ELF-1 (cell line): ENCODE data around the gene VPS13A.

ENCODE experiments used
- DNase-seq: peaks from one replicate; pipeline ENCODE4 v3.0.0-alpha.2; 2016; ENCODE audit warnings: low read depth, low spot score

The VPS13A gene

GRCh38 chr9:77183581-77183980 lies 6.2 kb downstream of the VPS13A start:
- DNase-seq = no peak

GRCh38 chr9:77188242-77188641 lies 10.9 kb downstream of the VPS13A start:
- no peak for DNase-seq

GRCh38 chr9:77194423-77194822 lies 17.1 kb downstream of the VPS13A start:
- no peak for DNase-seq

GRCh38 chr9:77210116-77210515 lies 32.8 kb downstream of the VPS13A start:
- DNase-seq = no peak

- no peak for DNase-seq
Measured at GRCh38 chr9:77211561-77211960, 34.2 kb downstream of the VPS13A start.

- no peak for DNase-seq
Measured at GRCh38 chr9:77212801-77213200, 35.5 kb downstream of the VPS13A start.

- DNase-seq = no peak
Measured at GRCh38 chr9:77215874-77216273, 38.5 kb downstream of the VPS13A start.

GRCh38 chr9:77218612-77219011 lies 41.3 kb downstream of the VPS13A start:
- no peak for DNase-seq

- DNase-seq = no peak
Measured at GRCh38 chr9:77221431-77221830, 44.1 kb downstream of the VPS13A start.

GRCh38 chr9:77224746-77225312 lies 47.5 kb downstream of the VPS13A start:
- DNase-seq = no peak

- no peak for DNase-seq
Measured at GRCh38 chr9:77236693-77237092, 59.4 kb downstream of the VPS13A start.

- no peak for DNase-seq
Measured at GRCh38 chr9:77237896-77238295, 60.6 kb downstream of the VPS13A start.

GRCh38 chr9:77251050-77251449 lies 73.7 kb downstream of the VPS13A start:
- no peak for DNase-seq

- no peak for DNase-seq
Measured at GRCh38 chr9:77257275-77257674, 79.9 kb downstream of the VPS13A start.

GRCh38 chr9:77261605-77262004 lies 84.3 kb downstream of the VPS13A start:
- DNase-seq = no peak

- DNase-seq = peak; percentile 43
Measured at GRCh38 chr9:77267762-77268161, 90.4 kb downstream of the VPS13A start.

- no peak for DNase-seq
Measured at GRCh38 chr9:77271023-77271690, 93.8 kb downstream of the VPS13A start.

GRCh38 chr9:77276799-77277198 lies 99.5 kb downstream of the VPS13A start:
- DNase-seq = no peak

GRCh38 chr9:77277719-77278118 lies 100.4 kb downstream of the VPS13A start:
- no peak for DNase-seq

GRCh38 chr9:77283991-77284390 lies 106.7 kb downstream of the VPS13A start:
- DNase-seq = no peak

- no peak for DNase-seq
Measured at GRCh38 chr9:77284616-77285015, 107.3 kb downstream of the VPS13A start.

- no peak for DNase-seq
Measured at GRCh38 chr9:77290373-77290772, 113.0 kb downstream of the VPS13A start.

GRCh38 chr9:77291714-77292113 lies 114.4 kb downstream of the VPS13A start:
- DNase-seq = peak; percentile 45

- no peak for DNase-seq
Measured at GRCh38 chr9:77293949-77294348, 116.6 kb downstream of the VPS13A start.
